Stimulated activated CD4-positive, alpha-beta T cell treated with anti-CD3 and anti-CD28 coated beads, TNF-alpha, amount 100 ng/mL, for 48 hours (primary cell): ENCODE measurements around the gene FRS3.
A peak's percentile ranks its signal among the peaks of the same experiment; 100 is the strongest.
"Not testable (repeated sequence)": the region's sequence is repeated elsewhere in the genome, so short reads cannot be mapped to it uniquely, and the experiment has no call there.

ENCODE experiments used
- DNase-seq, 3 donors: peaks; one replicate each; pipeline ENCODE4 v3.0.0-alpha.2; 2020; ENCODE audit warnings: low read depth in 3 of 3

Gene FRS3, protein sequence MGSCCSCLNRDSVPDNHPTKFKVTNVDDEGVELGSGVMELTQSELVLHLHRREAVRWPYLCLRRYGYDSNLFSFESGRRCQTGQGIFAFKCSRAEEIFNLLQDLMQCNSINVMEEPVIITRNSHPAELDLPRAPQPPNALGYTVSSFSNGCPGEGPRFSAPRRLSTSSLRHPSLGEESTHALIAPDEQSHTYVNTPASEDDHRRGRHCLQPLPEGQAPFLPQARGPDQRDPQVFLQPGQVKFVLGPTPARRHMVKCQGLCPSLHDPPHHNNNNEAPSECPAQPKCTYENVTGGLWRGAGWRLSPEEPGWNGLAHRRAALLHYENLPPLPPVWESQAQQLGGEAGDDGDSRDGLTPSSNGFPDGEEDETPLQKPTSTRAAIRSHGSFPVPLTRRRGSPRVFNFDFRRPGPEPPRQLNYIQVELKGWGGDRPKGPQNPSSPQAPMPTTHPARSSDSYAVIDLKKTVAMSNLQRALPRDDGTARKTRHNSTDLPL

DNA sequence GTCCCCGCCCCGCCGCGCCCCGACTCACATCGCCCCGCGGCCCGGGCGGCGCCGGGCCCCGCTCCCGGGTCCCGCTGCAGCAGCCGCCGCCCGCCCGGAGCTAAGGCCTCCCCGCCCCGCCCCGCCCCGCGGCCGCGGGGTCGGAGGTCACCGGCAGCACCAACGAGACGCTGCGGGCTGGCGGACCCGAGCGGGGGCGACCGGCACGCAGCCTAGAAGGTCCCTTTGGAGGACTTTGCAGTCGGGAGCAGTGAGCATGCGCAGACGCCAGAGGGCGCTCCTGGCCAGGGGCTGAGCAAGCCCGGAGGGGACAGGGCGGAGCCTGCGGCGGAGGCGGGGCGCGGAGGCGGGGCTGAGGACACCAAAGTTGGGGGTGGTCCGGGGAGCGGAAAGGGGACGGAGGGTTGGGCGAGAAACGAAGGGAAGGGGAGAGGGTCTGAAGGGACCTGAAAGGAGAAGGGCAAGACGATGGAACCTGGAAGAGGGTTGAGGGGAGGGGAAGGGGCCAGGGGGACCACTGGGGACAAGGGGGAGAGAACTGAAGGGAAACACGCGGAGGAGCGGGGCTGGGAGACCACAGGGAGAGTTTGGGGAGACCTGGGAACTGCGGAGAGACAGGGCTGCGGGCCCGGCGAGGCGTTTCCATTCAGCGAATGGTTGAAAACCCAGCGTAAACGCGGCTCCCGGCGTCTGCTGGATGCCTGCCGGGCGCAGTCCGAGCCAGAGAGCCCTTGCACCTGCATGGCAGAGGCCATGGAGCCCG lies at the start of gene FRS3:
FRS3 (minus strand) TSS at position 113 of the 763 bp plus-strand sequence. CDS start 2,913 bp downstream, outside the sequence.
- peak; percentile 98 to 100 (median 99) for DNase-seq

DNA sequence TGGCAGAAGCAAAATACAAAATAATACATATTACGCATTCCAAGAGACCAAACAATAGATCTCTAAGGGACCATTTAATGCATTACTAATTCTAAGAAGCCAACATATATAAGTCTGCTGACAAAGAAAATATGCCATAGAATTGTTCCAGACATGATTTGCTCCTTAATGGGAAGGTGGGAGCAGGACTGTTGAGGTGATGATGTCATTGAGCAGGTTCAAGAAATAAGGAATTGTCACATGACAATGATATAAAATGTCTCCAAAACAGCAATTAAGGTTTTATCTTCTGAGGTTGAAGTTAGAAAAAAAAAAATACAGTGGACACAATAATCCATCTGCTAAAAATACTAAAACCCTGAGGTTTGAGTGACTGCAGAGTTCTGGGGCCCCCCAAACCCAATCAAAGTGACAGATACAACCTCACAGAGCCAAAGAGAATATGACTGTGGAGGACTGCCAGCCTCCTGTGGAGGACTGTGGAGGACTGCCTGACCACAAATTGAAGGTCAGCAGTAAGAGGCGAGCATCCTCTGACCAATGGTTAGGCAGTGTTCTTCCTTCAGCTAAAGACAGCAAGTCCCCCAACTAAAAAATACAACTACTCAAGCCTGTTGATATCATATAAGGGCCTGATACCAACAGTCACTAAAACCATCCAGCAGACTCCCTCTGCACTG lies 46.8 kb upstream of the FRS3 start:
- DNase-seq, result no peak

GRCh38 chr6:41824571-41825569 lies 45.2 kb upstream of the FRS3 start:
- no peak for DNase-seq

- DNase-seq, result no peak
Measured at GRCh38 chr6:41823178-41823577, 43.5 kb upstream of the FRS3 start.

- DNase-seq, result no peak
Measured at GRCh38 chr6:41822021-41822420, 42.3 kb upstream of the FRS3 start.

GRCh38 chr6:41821266-41821665 lies 41.6 kb upstream of the FRS3 start:
- DNase-seq, result no peak

DNA sequence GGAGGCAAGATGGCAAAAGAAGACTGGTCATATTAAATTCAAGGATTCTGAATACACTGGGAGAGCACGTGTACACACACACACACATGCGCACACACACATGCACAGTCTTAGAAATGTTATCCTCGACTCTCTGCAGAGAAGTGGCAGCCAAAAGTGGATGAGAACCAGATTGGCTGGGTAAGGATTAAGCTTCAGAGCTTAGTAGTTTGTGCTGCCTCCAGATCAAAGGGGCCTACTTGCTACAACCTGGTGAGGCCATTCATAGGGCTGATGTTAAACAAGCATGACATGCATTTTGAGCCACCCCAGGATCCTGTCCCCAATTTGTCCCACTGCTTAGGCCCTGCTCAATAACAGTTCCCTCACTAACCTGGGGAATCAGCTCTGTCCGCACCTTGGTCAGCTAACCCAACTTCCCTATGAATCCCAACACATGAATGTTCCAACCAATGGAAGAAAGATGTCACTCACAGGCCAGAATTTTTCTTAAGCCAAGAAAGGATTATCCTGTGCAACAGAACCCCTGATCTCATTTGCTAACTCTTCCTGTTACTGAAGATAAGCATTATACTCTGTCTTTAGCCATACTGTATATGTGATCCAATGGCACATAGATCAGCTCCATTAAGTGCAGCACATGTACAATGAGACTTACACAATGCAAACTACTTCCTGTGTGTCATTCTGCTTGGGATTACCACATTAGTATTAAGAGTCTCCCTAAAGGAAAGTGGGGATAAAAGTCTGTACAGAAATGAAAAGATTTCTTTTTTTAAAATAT lies 38.8 kb upstream of the FRS3 start:
- no peak for DNase-seq

DNA sequence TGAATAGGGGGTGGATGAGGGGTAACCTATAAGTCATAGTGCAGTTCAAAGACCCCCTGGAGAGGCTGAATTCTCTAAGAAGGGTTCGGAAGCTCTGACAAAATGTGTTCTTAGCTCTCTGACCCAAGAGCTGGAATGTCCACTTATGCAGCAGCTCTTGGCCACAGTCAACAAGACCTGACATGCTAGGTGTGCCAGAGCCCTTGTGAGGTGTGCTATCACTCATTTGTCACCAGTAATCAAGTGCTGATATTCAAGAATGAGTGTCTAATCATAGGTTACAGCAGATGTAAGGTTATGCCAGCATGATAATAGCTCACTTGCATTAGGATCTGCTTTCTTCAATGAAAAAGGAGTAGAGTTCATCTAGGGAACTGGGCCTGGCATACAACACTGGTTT lies 35.9 kb upstream of the FRS3 start:
- no peak for DNase-seq

DNA sequence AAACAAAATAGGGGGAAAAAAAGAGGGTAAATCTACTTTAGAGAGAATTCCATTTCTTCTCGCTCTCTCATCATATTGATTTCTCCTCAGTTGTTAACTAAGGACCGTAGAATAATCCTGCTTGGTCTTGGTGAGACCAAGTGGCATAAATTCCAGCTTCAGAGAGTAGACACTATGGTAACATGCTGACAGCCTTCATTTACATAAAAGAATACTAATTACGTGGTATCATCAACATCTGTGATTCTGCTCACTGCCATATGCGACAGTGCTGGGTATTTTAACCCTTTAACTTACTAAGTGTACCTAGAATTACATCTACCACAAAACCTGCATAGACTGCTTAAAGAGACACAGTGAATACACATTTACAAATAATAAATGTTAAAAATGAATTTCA lies 34.9 kb upstream of the FRS3 start:
- DNase-seq, result no peak

GRCh38 chr6:41813956-41814355 lies 34.3 kb upstream of the FRS3 start:
- no peak for DNase-seq

- no peak for DNase-seq
Measured at GRCh38 chr6:41813469-41813868, 33.8 kb upstream of the FRS3 start.

DNA sequence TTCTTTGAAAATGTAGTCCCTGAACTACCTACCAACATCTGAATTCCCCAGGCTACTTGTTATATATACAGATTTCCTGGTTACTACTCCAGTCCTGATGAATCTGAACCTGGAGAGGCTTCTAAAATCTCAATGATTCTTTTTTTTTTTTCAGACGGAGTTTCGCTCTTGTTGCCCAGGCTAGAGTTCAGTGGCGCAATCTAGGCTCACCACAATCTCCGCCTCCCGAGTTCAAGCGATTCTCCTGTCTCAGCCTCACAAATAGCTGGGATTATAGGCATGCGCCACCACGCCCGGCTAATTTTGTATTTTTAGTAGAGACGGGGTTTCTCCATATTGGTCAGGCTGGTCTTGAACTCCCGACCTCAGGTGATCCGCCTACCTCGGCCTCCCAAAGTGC lies 32.2 kb upstream of the FRS3 start:
- not testable (repeated sequence) for DNase-seq

- no peak for DNase-seq
Measured at GRCh38 chr6:41811095-41811494, 31.4 kb upstream of the FRS3 start.

DNA sequence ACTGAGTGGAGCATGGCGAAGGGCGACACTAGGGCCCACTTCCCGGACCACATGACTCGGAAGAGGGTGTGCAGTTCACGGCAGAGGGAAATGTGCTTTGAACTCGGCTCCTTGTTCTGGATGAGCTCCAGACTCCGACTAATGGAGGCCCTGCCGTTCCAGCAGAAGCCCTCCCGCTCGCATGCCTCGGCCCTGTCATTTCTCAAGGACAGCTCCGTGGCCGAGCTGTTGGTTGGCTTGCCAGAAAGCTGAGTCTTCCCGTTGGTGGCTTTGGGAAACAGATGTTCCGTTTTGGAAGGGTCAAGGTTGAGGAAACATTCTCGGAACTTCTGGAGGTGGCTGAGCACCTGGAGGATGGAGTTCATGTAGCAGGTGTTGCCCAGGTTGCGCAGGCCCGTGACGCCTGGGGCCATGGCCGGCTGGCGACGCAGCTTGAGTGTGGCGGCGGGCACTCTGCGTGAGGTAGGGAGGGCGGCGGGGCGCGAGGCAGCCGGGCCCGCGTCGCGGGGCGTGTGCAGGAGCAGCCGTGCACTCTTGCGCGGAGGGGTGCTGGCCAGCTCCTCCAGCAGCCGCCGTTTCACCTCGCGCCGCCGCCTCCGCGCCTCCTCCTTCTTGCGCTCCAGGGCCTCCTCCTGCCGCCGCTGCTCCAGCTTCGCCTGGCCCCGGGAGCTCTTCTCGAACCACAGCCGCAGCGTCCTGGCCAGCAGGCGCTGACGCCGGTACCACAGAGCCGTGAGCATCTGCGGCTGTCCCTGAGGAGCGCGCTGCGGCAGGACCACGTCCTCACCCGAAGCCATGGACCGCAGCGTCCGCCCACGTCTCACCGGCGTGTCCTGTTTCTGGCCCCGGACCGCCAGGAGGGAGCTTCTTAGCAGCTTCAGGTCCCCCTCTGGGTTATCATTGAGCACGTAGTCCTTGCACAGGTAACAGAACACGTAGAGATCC lies 26.4 kb upstream of the FRS3 start:
- DNase-seq, result no peak

GRCh38 chr6:41801380-41801779 lies 21.7 kb upstream of the FRS3 start:
- no peak for DNase-seq

- DNase-seq, result no peak
Measured at GRCh38 chr6:41799559-41799911, 19.8 kb upstream of the FRS3 start.

DNA sequence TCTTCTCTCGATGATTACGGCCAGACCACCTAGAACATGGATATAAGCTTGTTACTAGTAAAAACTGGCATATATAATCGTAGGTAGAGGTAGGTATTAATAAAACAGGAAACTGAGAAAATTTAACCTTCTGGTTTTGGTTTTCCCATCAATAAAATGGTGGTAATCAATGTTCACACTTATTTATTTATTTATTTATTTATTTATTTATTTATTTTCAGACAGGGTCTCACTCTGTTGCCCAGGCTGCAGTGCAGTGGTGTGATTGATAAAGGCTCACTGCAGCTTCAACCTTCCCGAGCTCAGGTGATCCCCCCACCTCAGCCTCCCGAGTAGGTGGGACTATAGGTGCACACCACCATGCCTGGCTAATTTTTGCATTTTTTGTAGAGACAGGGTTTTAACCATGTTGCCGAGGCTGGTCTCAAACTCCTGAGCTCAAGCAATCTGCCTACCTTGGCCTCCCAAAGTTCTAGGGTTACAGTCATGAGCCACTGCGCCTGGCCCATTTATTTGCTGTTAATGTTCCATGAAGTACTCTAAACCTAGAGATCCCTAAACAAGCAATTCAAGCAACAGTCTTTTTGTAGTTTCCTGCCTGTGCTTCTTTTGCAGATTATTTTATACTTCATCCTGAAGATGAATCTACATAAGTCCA lies 19.3 kb upstream of the FRS3 start:
- no peak for DNase-seq

GRCh38 chr6:41796474-41796873 lies 16.8 kb upstream of the FRS3 start:
- no peak for DNase-seq

GRCh38 chr6:41791984-41792383 lies 12.3 kb upstream of the FRS3 start:
- DNase-seq, result no peak
